ENCODE data around the gene AGTRAP.

AGTRAP gene

GRCh38 chr1:11697893-11698210, 38.1 kb upstream of the AGTRAP start:
- Histone ChIP-seq H3K36me3 (no peaks in the 10 kb centered on the region), H3K4me1 (peaks cover 0 to 22% (median 15%) of the 10 kb centered on the region in 4 donors), H3K27me3 (peaks cover 0 to 95% of the 10 kb centered on the region in 2 donors), H3K9me3 (no peaks in the 10 kb centered on the region), H3K4me3 (no peak overlapping the region), H3K27ac (no peak overlapping the region)
- intact Hi-C loops (cut with DNase I; ENCODE audit: low total_unique reads) = no loop called here
- no peak for DNase-seq
- TF ChIP-seq CTCF (IDR thresholded peaks at IDR 0.05) = no peak

- intact Hi-C loops (cut with DNase I; ENCODE audit: low total_unique reads) = no loop called here
- Histone ChIP-seq H3K4me1 (peaks cover 0 to 15% (median 12%) of the 10 kb centered on the region in 4 donors), H3K9me3 (no peaks in the 10 kb centered on the region), H3K36me3 (no peaks in the 10 kb centered on the region), H3K4me3 (no peak overlapping the region), H3K27ac (no peak overlapping the region), H3K27me3 (peaks cover 0 to 93% of the 10 kb centered on the region in 2 donors)
- no peak for TF ChIP-seq CTCF (IDR thresholded peaks at IDR 0.05)
- no peak for DNase-seq
Observed at GRCh38 chr1:11700601-11701467, 35.1 kb upstream of the AGTRAP start.

GRCh38 chr1:11701551-11701961, 34.4 kb upstream of the AGTRAP start:
- Histone ChIP-seq H3K4me1 (peaks cover 0 to 15% (median 12%) of the 10 kb centered on the region in 4 donors), H3K27me3 (peaks cover 0 to 94% of the 10 kb centered on the region in 2 donors), H3K36me3 (no peaks in the 10 kb centered on the region), H3K27ac (no peak overlapping the region), H3K4me3 (no peak overlapping the region), H3K9me3 (no peaks in the 10 kb centered on the region)
- no peak for DNase-seq
- intact Hi-C loops (cut with DNase I; ENCODE audit: low total_unique reads) = no loop called here
- TF ChIP-seq CTCF (IDR thresholded peaks at IDR 0.05) = no peak

- H3K27me3 ChIP-seq = peaks cover 0 to 91% of the 10 kb centered on the region in 2 donors
Observed at GRCh38 chr1:11701981-11702803, 33.7 kb upstream of the AGTRAP start.

More at GRCh38 chr1:11701981-11702803, 33.7 kb upstream of the AGTRAP start:
- no peak for DNase-seq
- intact Hi-C loops (cut with DNase I; ENCODE audit: low total_unique reads) = no loop called here
- Histone ChIP-seq H3K27ac (no peak overlapping the region), H3K36me3 (no peaks in the 10 kb centered on the region), H3K4me1 (peaks cover 0 to 15% (median 12%) of the 10 kb centered on the region in 4 donors), H3K4me3 (no peak overlapping the region), H3K9me3 (no peaks in the 10 kb centered on the region)
- TF ChIP-seq CTCF (IDR thresholded peaks at IDR 0.05) = no peak

All from tibial artery (tissue), 4 donors.